ENCODE results near the gene CYRIA. TPM values are rescaled to one million over a fixed set of nuclear protein-coding genes. Genes with fewer than 3 reads are reported as not detected.

Gene CYRIA
- total and polyA plus RNA-seq, 10 of the 15 experiments (the other 5 are each of a cell fraction or from before 2014, with no cell fraction given), result 3.0 to 13.1 (median 8.5) TPM

GRCh38 chr2:16653799-16654198 is 11.8 kb downstream of the CYRIA start (continued):
- TF ChIP-seq SMAD5 (IDR thresholded peaks at IDR 0.05; ENCODE audit: low read depth) (0 out of 2 replicates have a peak, but pooled peaks have one; percentile 52), GABPA (IDR thresholded peaks at IDR 0.05; ENCODE audit: low read depth) (0 out of 2 replicates have a peak, but pooled peaks have one; percentile 14), SUZ12 (IDR thresholded peaks at IDR 0.05; ENCODE audit: unreplicated experiment) (no peak), PAX5 (IDR thresholded peaks at IDR 0.05; ENCODE audit: borderline replicate concordance, low read depth, low read length) (0 out of 2 replicates have a peak, but pooled peaks have one; percentile 25), ZBTB11 (CRISPR knock-in tag; IDR thresholded peaks at IDR 0.05) (no peak), MYB (IDR thresholded peaks at IDR 0.05; ENCODE audit: borderline replicate concordance, low read depth, low read length) (no peak), NBN (IDR thresholded peaks at IDR 0.05) (peak; percentile 74), HCFC1 (IDR thresholded peaks at IDR 0.05; ENCODE audit: low read length) (no peak), YBX1 (IDR thresholded peaks at IDR 0.05) (no peak), TCF12 (IDR thresholded peaks at IDR 0.05; ENCODE audit: low read depth, low read length) (no peak), SIN3A (IDR thresholded peaks at IDR 0.05; ENCODE audit: low read depth, low read length) (no peak), MXI1 (IDR thresholded peaks at IDR 0.05; ENCODE audit: low read depth, low read length) (no peak), BHLHE40 (IDR thresholded peaks at IDR 0.05; ENCODE audit: borderline replicate concordance in 1 of 2, low read depth in 2 of 2, low read length in 1 of 2) (peak; percentile 36 to 57; a peak in 1 of 4 replicates), BCL11A (IDR thresholded peaks at IDR 0.05; ENCODE audit: low read depth, low read length) (0 out of 2 replicates have a peak, but pooled peaks have one; percentile 28), PML (IDR thresholded peaks at IDR 0.05; ENCODE audit: low read length) (peak; percentile 60; the same call in 1 of the 2 replicates), KLF5 (IDR thresholded peaks at IDR 0.05; ENCODE audit: partially characterized antibody) (no peak), TCF3 (IDR thresholded peaks at IDR 0.05; ENCODE audit: borderline replicate concordance, insufficient read depth, low read depth, low read length) (0 out of 2 replicates have a peak, but pooled peaks have one; percentile 30), JUND (IDR thresholded peaks at IDR 0.05; ENCODE audit: low read depth, low read length) (no peak), EED (IDR thresholded peaks at IDR 0.05; ENCODE audit: low read depth) (peak; percentile 94), DPF2 (IDR thresholded peaks at IDR 0.05) (peak; percentile 47; the same call in 1 of the 2 replicates), IKZF1 (conservative IDR thresholded peaks at IDR 0.05) (peak; percentile 93), POLR2AphosphoS2 (IDR thresholded peaks at IDR 0.05; ENCODE audit: low read depth, low read length) (no peak), ATF7 (IDR thresholded peaks at IDR 0.05; ENCODE audit: low read depth) (peak; percentile 83), YY1 (IDR thresholded peaks at IDR 0.05; ENCODE audit: low read depth, low read length) (no peak), MTA2 (IDR thresholded peaks at IDR 0.05; ENCODE audit: low read depth) (peak; percentile 81), STAT1 (conservative IDR thresholded peaks at IDR 0.05) (no peak), PBX3 (IDR thresholded peaks at IDR 0.05; ENCODE audit: insufficient replicate concordance, low read depth, low read length) (peak; percentile 48), ZZZ3 (IDR thresholded peaks at IDR 0.05; ENCODE audit: control insufficient read depth, insufficient read length, low read depth) (no peak)
